Activated CD8-positive, alpha-beta memory T cell treated with anti-CD3 and anti-CD28 coated beads, Interleukin-2, amount 50 U/mL, for 24 hours (primary cell): ENCODE results near the gene RPS8.
A peak's percentile ranks its signal among the peaks of the same experiment; 100 is the strongest.
"Not testable (repeated sequence)": the region's sequence is repeated elsewhere in the genome, so short reads cannot be mapped to it uniquely, and the experiment has no call there.

Experiments
- DNase-seq: peaks from one replicate; pipeline ENCODE4 v3.0.0-alpha.2; 2020; ENCODE audit errors: extremely low read depth

RPS8 gene

GRCh38 chr1:44780583-44781121 lies 5.3 kb downstream of the RPS8 start:
- no peak for DNase-seq

GRCh38 chr1:44783697-44784093 lies 8.4 kb downstream of the RPS8 start:
- DNase-seq = no peak

- DNase-seq = no peak
Measured at GRCh38 chr1:44784094-44785028, 9.0 kb downstream of the RPS8 start.

- no peak for DNase-seq
Measured at GRCh38 chr1:44785029-44785380, 9.7 kb downstream of the RPS8 start.

GRCh38 chr1:44785501-44786137 lies 10.3 kb downstream of the RPS8 start:
- no peak for DNase-seq

DNA sequence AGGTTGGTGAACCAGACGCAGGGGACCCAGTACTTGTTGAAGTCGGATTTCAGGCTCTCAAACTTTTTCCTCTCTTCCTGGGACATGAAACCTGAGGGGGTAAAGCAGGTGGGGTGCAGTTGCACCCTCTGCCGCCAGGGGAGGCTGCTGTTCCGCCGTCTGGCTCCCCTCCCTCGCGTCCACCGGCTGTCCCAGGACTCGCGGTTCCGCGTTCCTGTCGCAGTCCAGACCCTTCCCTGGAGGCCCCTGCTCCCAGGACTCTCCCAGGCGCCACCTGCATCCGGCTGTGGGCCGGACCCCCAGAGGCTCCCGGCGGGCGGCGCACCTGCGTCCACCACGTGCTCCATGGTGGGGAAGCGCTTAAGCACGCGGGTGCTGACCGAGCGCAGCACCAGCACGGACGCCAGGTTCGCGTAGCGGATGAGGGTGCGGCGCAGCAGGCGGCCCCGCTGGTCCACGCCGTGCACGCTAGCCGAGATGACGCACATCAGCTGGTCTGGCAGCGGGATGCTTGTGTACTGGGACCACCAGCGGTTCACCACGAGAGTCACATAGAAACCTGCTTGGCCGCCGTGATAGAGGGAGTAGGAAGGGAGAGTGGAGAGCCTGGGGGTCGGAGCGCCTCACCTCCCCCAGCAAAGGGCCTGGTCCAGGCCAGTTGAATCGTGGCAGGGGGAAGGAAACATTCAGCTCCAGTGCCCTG lies 10.9 kb downstream of the RPS8 start:
- no peak for DNase-seq

- DNase-seq = no peak
Measured at GRCh38 chr1:44786841-44787426, 11.6 kb downstream of the RPS8 start.

- no peak for DNase-seq
Measured at GRCh38 chr1:44787506-44787905, 12.2 kb downstream of the RPS8 start.

GRCh38 chr1:44788120-44788860 lies 12.9 kb downstream of the RPS8 start, which contains the start of gene BEST4:
BEST4 (minus strand) TSS chr1:44788170; CDS start chr1:44787705, 465 bp downstream.
- DNase-seq = no peak

GRCh38 chr1:44790968-44791801 lies 15.8 kb downstream of the RPS8 start:
- DNase-seq = no peak

- no peak for DNase-seq
Measured at GRCh38 chr1:44792736-44793502, 17.6 kb downstream of the RPS8 start.

DNA sequence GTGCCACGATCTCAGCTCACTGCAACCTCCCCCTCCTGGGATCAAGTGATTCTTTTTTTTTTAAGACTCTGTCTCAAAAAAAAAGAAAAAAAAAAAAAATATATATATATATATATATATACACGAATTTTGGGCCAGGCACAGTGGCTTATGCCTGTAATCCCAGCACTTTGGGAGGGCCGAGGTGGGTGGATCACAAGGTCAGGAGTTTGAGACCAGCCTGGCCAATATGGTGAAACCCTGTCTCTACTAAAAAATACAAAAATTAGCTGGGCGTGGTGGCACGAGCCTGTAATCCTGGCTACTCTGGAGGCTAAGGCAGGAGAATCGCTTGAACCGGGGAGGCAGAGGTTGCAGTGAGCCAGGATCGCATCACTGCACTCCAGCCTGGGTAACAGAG lies 22.5 kb downstream of the RPS8 start:
- not testable (repeated sequence) for DNase-seq

DNA sequence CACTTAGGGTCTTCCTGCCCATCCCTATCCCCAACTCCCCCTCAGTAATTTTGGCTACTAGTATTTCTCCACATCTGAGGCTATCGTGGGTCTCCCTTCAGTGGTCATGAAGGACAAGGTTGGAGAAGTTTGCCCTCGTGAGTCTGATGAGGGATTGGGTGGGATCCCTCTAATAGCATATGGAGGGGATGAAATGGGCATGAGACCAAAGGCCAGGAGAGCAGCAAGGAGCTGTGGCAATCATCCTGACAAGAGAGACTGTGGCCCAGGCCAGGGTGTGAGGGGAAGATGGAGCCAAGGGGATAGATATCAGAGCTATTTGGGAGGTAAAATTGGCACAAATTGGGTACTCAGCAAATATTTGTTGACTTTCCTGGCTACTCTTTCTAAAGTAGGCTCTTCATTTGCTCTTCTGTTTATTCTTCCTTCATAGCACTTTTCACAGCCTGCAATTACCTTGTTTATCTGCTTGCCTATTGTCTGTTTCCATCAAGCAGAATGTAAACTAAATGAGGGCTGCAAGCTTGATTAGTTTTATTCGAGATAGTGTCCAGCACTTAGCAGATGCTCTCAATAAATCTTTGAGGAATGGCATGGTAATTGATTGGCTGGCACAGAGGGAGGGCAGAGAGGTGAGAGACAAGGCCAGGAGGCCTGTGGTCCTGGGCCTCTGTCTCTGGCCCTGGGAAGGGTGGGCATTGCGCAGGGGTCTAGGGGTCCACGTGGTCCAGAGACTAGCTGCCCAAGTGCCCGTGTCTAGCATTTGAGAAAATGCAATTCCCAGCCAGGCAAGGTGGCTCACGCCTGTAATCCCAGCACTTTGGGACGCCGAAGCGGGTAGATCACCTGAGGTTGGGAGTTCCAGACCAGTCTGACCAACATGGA lies 23.4 kb downstream of the RPS8 start:
- no peak for DNase-seq

DNA sequence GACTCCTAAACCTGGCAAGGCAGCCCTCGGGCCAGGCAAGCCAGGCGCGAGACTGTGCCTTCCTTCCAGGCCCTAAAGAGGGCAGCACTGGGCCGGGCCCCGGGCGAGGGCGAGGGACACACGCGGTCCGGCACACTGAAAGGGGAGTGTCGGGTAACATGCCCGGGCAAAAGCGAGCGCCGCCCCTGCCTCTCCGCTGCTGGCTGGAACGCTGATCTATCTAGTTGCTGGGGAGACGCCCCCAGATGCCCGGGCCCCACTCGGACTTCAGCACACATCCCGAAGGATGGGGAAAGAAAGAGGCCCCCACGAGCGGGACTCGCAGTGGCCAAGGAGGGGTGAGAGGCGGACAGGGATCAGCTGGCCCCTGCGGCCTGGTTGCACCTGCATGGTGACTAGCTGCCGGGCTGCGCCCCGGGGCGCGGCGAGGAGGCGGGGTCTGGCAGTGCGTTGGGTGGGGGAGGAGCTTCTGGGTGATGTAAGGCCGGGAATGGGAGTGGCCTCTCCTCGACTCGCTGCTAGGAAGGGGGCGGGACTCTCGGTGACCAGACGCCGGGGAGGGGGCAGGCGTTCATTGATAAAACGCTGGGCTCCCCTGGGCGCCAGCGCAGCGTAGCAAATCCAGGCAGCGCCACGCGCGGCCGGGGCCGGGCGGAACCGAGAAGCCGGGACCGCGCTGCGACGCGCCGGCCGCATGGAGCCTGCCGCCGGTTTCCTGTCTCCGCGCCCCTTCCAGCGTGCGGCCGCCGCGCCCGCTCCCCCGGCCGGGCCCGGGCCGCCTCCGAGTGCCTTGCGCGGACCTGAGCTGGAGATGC lies 24.6 kb downstream of the RPS8 start, which contains the start of gene PLK3:
Gene PLK3 (plus strand): TSS at position 608 of the 815 bp plus-strand sequence. CDS start 87 bp downstream, at position 695.
- peak; percentile 89 for DNase-seq

- DNase-seq = no peak
Measured at GRCh38 chr1:44801491-44802305, 26.4 kb downstream of the RPS8 start.

GRCh38 chr1:44802306-44803061 lies 27.1 kb downstream of the RPS8 start:
- DNase-seq = no peak
